ENCODE results near the gene RTN4.
"Not testable (repeated sequence)": the region's sequence is repeated elsewhere in the genome, so short reads cannot be mapped to it uniquely, and the experiment has no call there.

DNA sequence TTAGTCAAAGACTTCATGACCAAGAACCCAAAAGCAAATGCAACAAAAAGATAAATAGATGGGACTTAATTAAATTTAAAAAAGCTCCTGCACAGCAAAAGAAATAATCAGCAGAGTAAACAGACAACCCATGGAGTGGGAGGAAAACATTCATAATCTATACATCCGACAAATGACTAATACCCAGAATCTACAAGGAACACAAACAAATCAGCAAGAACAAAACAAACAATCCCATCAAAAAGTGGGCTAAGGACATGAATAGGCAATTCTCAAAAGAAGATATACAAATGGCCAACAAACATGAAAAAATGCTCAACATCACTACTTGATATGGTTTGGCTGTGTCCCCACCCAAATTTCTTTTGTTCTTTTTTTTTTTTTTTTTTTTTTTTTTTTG lies 25.8 kb upstream of the RTN4 start:
- not testable (repeated sequence) for TF ChIP-seq TAF1, POLR2A, POLR2AphosphoS5 (IDR thresholded peaks at IDR 0.05; ENCODE audit: low read depth, low read length)

Data from GM12891 (cell line).